ENCODE data around the gene TUBA1C.

The TUBA1C gene

DNA sequence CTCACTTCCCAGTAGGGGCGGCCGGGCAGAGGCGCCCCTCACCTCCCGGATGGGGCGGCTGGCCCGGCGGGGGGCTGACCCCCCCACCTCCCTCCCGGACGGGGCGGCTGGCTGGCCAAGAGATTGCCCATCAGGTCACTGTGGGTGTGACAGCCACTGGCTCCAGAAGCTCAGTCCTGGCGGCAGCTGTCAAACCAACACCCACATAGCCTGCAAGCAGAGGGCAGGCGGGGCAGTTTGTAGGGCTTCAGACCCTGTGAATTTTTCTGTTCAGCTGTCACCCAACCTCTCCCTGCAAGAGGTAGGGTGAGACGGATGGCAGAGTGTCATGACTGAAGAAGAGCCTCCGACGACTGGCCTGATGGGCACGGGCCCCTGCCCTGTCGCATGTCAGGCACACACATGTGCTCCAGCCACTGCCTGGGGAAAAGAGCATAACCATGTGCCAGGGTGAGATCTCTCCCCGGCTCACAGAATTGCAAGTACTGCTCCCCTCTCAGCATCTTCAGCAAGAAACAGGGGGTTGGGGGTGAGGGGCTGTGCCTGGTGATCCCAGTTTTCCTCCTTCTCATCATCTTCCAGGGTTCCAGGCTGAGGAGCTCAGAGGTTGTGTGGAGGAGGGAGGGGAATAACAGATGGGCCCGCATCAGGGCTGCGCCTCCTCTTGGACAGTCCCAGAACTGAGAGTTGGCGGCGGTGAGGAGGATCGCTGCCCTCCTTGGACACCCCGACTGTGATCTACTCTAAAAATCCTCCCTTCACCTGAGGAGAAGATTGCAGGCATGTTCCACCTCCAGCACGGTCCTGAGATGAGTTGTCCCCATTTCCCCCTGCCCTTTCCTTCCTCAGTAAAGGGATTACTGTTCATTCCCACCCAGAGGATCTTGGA is 18.9 kb downstream of the TUBA1C start:
- no peak for DNase-seq (ENCODE audit: low read depth)

DNA sequence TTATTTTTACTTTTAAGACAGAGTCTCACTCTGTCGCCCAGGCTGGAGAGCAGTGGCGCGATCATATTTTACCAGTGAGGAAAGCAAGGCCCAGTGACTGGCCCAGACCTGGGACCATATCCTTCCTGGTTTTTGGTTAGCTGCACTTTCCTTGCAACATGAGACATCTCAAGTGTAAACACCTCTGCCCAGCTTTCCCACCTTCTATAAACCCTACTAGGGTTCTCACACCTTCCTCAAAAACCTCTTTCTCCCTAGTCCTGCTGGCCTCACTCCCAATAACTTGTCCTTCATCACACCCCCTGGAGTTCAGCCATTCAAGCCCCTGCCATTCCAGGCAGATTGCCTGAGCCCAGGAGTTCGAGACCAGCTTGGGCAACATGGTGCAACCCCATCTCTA is 19.8 kb downstream of the TUBA1C start:
- DNase-seq (ENCODE audit: low read depth): no peak

DNA sequence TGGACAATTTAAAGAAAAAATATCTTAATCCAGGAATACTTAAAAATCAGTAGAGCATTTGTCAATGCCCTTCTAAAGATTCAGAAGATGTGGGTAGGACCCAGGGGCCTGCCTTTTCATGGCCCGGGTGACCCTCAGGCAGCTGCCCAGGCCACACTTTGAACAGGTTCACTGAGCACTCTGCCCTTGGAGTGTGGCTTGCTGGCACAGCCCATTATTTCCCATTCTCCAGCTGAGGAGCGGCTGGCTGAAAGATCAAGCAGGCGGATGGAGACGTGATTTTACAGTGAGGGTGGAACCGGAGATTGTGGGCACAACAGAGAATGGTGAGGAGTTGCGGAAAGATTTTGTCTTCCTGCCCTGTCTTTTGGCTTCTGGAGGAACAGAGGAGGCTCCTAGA is 23.0 kb downstream of the TUBA1C start:
- no peak for DNase-seq (ENCODE audit: low read depth)

DNA sequence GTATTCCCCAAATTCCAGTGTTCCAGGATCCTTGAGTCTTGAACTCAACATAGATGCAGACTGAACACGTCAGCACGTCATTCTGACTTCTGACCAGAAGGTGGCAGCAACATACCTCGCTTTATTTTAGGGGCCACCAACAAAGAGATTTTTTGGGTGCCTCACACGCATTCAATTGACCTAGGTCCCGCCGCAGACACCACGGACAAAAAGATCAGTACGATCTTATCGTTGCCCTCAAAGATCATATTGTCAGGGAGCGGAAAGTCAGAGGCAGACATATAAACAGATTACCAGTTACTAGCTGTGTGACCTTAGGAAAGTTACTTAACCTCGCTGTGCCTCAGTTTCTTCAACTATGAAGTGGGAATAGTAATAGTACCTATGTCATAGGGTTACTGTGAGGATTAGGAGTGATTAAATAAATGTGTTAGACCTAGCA is 23.6 kb downstream of the TUBA1C start:
- DNase-seq (ENCODE audit: low read depth): no peak

DNA sequence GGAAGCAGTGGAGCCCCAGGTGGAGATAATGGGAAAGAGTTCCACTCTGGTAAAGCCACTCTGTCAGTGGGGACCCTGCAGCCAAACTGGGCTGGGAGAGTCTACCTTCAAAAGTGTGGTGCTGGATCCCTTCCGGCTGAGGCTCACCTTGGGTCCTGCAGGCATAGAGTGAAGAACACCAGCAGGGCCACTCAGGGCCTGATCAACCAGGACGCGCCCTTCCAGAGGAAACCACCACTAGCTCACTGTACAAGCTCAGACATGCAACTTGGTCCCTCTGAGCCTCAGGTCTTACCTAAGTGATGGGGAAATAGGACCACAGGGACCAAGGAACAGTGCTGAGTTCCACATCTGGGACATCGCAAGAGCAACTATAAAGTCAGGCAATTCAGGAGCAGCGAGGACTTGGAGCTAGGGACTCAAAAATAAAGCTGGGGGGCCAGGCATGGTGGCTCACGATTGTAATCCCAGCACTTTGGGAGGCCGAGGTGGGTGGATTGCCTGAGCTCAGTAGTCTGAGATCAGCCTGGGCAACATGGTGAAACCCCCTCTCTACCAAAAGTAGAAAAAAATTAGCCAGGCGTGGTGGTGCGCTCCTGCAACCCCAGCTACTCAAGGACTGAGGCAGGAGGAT is 24.2 kb downstream of the TUBA1C start:
- no peak for DNase-seq (ENCODE audit: low read depth)

DNA sequence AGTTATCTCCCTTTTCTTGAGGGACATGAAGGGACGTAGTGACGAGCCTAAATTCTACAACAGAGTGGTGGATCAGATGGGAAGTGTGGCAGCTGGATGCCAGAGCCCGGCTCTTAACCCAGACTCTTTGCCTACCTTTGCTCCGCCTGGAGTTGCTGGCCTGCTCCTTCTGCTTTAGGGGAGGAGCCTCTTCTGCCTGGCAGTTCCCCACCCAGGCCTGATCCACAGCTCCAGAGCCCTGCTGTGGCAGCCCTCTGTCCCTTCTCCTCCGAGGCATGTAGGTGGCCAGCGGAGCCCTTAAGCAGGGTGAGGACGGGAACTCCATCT is 27.8 kb downstream of the TUBA1C start:
- no peak for DNase-seq (ENCODE audit: low read depth)

DNA sequence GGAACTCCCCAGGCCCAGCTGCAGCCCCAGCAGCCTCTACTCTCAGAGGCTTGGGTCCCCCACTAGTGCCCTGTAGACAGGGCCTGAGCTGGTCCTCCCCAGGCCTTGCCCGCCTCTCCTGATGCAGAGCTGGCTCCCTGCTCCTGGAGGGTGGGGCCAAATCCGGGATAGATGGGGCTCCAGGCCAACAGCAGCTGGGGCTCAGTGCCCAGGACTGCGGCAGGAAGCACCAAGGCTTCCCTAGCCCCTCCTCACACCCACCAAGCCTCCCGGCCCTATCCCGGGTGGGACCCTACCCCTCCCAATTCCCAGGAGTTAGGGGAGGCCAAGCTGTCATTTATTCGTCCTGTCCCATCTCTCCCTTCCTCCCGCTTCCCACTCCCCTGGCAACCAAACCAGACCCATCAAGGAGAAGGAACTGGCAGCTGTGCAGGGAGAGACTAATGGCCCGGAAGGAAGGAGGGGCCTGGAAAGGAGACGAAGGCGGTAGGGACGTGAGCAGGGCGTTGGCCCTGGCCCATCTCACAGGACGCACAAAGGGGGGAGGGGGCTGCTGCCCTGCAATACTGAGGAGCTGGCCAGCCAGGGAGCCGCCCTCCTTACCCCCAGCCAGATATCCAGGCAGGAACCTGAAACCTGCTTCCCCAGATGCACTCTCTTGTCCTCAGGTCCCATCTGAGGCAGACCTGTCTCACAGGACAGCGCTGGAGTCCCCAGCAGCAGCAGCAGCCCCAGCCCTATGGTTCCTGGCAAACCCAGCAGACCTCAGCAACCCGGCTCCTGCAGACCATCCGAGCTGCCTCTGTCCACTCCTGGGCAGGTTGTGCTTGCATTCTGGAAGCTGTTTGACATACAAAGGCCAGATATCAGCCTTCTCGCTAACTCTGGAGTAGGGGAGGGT is 28.4 kb downstream of the TUBA1C start:
- no peak for DNase-seq (ENCODE audit: low read depth)

DNA sequence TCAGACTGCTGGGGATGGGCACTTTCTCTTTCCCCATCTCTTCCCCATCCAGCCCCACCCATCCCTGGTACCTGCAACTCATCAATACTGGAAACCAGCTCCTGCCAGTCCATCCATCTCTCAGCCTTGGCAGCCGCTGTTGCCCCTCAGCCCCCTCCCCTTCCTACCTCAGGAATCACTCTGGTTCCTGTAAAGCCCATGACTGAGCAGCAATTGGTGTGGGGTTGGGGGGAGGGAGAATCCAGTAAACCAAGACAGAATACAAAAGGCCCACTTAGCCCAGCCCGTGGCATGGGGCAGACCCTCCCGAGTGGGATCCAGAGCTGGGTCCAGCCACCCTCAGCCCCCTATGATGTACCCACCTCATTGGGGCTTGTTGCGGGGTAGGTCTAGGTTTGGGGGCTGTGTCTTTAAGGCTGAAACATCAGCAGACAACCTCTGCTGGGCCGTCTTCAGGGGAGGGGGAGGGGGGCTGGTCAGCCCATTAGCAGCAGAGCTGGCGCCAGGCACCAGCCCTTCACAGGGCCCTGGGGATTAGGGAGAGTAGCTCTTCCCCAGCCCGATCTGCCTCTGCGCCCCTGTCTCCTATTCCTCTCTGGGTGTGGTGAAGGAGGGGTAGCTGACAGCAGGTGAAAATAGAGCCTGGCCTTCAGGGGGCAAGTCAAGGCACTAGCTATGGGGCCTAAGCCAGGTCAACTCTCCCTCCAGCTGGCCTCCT is 29.4 kb downstream of the TUBA1C start:
- DNase-seq (ENCODE audit: low read depth): no peak

DNA sequence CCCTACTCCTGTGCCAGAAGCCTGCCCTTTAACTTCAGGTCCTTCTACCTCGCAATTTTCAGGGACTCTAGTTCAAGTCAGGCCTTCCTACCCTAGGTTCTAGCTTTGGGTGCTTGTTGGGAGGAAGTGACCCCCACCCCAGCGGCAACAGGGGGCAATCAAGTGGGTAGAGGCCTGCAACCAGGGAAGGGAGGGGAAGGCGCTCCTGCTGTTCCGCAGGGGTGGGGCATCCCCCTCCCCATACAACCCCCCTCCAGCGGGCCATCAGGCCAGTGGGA is 29.9 kb downstream of the TUBA1C start:
- no peak for DNase-seq (ENCODE audit: low read depth)

DNA sequence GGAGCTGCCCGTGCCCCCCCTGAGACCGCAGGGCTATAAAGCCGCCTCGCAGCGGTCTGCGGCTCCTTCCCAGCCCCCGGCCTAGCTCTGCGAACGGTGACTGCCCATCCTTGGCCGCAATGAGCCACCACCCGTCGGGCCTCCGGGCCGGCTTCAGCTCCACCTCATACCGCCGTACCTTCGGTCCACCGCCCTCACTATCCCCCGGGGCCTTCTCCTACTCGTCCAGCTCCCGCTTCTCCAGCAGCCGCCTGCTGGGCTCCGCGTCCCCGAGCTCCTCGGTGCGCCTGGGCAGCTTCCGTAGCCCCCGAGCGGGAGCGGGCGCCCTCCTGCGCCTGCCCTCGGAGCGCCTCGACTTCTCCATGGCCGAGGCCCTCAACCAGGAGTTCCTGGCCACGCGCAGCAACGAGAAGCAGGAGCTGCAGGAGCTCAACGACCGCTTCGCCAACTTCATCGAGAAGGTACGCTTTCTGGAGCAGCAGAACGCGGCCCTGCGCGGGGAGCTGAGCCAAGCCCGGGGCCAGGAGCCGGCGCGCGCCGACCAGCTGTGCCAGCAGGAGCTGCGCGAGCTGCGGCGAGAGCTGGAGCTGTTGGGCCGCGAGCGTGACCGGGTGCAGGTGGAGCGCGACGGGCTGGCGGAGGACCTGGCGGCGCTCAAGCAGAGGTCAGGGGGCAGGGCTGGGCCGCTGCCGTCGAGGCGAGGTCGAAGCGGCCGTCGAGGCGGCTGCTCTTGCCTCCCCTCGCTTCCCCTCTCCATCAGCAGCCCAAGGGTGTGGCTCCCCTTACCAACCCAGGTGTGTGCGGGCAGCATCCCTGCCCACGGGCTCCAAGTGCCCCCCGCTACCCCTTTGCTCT is 30.4 kb downstream of the TUBA1C start, which contains the start of gene PRPH:
PRPH (plus strand) TSS at position 66 of the 855 bp plus-strand sequence; CDS start at position 120, 54 bp downstream.
- DNase-seq (ENCODE audit: low read depth): no peak

DNA sequence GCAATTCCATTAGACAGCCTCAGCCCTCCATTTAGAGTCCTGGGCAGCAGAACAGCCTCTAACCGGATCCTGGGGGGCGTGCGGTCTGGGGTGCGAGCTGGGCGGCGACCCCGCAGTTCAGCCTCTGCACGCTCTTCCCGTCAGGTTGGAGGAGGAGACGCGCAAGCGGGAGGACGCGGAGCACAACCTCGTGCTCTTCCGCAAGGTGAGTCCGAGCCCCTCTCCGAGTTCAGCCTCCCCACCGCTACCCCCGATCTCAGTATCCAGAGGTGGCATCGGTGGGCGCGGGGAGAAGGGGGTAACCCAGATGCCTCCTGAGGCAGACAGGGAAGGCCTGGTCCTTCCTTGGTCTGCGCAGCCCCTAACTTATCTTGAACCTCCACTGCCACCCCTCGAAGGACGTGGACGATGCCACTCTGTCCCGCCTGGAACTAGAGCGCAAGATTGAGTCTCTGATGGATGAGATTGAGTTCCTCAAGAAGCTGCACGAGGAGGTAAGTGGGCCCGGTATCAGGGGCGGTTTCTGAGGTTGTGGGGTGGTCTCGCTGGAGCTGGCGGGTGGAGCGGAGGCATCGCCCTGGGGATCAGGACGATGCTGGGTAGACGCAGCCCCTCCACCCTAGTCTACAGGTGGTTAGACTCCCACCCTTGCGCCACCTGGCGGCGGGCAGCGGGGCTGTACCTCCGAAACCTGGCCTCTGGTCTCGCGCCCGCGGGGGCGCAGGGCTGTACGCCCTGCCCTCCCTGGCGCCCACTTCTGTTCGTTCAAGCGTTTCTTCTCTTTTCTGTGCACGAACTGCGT is 31.4 kb downstream of the TUBA1C start:
- no peak for DNase-seq (ENCODE audit: low read depth)

DNA sequence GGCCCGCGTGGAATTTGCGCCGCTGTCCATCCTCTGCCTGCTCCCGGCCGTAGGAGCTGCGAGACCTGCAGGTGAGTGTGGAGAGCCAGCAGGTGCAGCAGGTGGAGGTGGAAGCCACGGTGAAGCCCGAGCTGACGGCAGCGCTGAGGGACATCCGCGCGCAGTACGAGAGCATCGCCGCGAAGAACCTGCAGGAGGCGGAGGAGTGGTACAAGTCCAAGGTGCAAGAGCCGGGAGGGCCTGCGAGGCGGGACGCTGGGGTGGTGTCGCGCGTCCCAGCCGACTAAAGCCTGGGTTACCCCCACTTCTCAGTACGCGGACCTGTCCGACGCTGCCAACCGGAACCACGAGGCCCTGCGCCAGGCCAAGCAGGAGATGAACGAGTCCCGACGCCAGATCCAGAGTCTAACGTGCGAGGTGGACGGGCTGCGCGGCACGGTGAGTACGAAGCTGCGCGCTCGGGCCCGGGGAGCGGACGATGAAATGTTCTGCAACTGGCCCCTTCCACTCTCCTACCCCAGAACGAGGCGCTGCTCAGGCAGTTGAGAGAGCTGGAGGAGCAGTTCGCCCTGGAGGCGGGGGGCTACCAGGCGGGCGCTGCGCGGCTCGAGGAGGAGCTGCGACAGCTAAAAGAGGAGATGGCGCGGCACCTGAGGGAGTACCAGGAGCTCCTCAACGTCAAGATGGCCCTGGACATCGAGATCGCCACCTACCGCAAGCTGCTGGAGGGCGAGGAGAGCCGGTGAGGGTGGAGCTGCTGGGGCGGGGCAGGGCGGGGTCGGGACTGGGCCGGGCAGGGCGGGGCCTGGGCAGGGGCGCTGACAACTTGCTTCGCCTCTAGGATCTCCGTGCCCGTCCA is 32.2 kb downstream of the TUBA1C start:
- no peak for DNase-seq (ENCODE audit: low read depth)

DNA sequence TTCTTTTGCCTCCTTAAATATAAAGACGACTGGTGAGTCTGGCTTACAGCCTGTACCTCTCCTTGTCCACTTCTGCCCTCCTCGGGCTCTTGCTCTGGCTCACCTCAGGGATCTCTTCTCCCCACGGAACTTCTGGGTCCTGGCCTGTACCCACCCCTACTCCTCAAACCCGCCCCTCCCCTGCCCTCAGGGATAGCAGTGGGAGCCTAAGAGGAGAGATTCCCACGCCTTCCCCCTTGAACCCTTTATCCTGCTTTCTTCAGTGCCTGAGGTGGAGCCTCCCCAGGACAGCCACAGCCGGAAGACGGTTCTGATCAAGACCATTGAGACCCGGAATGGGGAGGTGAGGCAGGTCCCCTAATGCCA is 32.8 kb downstream of the TUBA1C start:
- no peak for DNase-seq (ENCODE audit: low read depth)

DNA sequence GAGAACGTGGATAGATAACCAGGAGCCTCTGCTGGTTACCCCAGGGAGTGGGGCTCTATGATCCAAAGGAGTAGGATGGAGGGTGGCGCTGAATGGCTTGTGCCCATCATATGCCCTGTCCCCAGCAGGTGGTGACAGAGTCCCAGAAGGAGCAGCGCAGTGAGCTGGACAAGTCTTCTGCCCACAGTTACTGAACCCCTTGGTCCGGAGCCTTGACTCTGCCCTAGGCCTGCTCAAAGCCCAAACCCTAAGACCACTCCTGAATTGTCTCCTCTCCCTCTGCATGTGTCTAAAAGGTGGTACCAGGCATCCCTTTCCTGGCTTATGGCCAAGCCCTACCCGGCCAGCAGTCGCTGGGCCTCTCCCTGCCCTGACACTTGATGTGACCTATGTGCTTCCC is 33.3 kb downstream of the TUBA1C start:
- DNase-seq (ENCODE audit: low read depth): no peak

DNA sequence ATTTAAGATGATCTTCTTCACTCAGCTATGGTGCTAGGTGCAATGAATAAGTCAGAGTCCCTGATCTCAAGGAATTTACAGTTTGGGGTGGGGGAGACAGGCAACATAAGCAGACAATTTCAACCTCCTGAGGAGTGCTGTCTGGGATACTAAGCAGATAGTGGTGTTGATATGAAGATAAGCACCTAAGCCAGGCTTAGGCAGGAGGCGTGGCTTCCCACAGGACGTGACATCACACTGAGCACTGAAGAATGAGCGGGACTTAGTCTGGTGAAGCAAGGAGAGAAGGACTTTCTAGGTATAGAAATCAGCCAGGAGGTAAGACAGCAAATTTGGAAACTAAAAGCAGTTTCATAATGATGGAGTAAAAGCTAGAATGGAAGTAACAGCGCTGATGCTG is 36.9 kb downstream of the TUBA1C start:
- DNase-seq (ENCODE audit: low read depth): no peak

DNA sequence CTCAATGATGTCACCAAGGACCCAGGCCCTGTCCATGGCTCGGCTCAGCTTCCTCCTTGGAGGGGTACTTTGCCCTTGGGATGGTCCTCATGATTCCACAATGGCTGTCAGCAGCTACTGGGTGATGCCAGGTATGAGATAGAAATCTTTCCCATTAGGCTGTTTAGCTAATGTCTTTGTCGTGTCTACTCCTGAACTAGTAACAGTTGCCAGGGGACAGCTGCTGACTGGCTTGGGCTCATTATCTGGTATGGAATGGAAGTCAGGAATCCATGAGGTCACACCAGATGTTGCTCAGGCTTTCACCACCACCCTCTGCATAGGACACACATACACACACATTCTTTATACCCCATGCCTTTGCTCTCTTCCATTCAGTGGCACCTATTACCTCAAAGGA is 39.3 kb downstream of the TUBA1C start:
- no peak for DNase-seq (ENCODE audit: low read depth)

DNA sequence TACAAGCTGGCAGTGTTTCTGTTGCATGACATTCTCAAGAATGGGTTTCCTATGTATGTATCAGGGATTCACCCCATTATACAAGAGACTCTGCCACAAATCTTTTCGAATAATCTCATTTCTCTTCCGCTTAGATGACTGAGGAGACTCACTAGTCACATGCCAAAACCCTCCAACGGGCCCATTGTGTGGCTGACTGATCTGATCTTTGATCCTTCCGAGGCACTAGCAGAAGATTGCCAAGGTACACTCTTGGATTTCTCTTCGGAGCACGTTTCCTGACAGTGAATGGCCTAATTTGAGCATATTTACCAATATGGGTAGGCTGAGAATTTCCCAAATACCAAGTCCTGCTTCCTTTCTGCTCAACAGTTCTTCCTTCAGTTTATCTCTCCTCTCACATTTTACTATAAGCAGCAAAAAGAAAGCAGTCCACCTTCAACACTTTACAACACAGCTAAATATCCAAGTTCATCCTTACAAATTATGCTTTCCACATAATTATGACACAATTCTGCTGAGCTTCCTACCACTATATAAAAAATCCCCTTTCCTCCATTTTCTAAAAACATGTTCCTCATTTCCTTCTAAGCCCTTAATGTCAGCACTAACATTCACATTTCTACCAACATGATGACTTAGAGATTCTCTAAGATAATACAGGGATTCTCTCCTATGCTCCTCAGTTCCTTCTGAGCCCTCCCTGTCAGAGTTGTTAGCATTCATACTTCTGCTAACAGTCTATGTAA is 41.1 kb downstream of the TUBA1C start:
- DNase-seq (ENCODE audit: low read depth): no peak

DNA sequence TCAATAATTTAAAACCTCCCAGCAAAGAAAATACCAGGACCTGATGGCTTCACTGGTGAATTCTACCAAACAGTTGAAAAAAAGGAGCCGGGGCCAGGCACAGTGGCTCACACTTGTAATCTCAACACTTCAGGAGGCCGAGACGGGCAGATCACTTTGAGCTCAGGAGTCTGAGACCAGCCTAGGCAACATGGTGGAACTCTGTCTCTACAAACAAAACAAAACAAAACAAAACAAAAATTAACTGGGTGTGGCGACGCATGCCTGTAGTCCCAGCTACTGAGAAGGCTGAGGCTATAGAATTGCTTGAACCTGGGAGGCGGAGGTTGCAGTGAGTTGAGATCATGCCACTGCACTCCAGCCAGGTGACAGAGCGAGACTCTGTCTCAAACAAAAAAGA is 44.5 kb downstream of the TUBA1C start:
- no peak for DNase-seq (ENCODE audit: low read depth)

All from HS-5 (cell line).